Urothelium cell line (cell line): ENCODE data around the gene HDGFL3.
A peak's percentile ranks its signal among the peaks of the same experiment; 100 is the strongest.

ENCODE experiments used
- DNase-seq: peaks from one replicate; pipeline ENCODE4 v3.0.0; 2011; ENCODE audit warnings: low spot score, mixed read lengths
- FAIRE-seq: peaks from 2 replicates; lab custom pipeline; 2011; peaks lifted over from hg19 to GRCh38; lab: Jason Lieb, UNC

HDGFL3 gene

GRCh38 chr15:83132861-83133523, 74.6 kb downstream of the HDGFL3 start:
- no peak for FAIRE-seq
- no peak for DNase-seq

GRCh38 chr15:83129791-83130190, 77.8 kb downstream of the HDGFL3 start:
- FAIRE-seq (no peak), DNase-seq (no peak)

GRCh38 chr15:83127547-83128150, 80.0 kb downstream of the HDGFL3 start:
- no peak for DNase-seq

GRCh38 chr15:83123529-83123928, 84.1 kb downstream of the HDGFL3 start:
- DNase-seq (no peak), FAIRE-seq (no peak)

More at GRCh38 chr15:83127547-83128150, 80.0 kb downstream of the HDGFL3 start:
- FAIRE-seq, result no peak

GRCh38 chr15:83119968-83120581, 87.5 kb downstream of the HDGFL3 start:
- FAIRE-seq (no peak), DNase-seq (no peak)

- DNase-seq (no peak), FAIRE-seq (no peak)
These were observed 88.7 kb downstream of the HDGFL3 start for GRCh38 chr15:83118968-83119367.

GRCh38 chr15:83118291-83118827, 89.3 kb downstream of the HDGFL3 start:
- FAIRE-seq, result no peak
- no peak for DNase-seq

GRCh38 chr15:83115831-83116565, 91.6 kb downstream of the HDGFL3 start:
- FAIRE-seq (no peak), DNase-seq (no peak)

GRCh38 chr15:83115410-83115809, 92.2 kb downstream of the HDGFL3 start:
- DNase-seq, result no peak
- no peak for FAIRE-seq

- no peak for DNase-seq
- FAIRE-seq, result no peak
These were observed 92.8 kb downstream of the HDGFL3 start for GRCh38 chr15:83114856-83115255.

GRCh38 chr15:83113881-83114674, 93.5 kb downstream of the HDGFL3 start:
- FAIRE-seq (no peak), DNase-seq (no peak)

GRCh38 chr15:83112956-83113299, 94.7 kb downstream of the HDGFL3 start:
- no peak for FAIRE-seq
- DNase-seq, result no peak

GRCh38 chr15:83112233-83112955, 95.2 kb downstream of the HDGFL3 start:
- FAIRE-seq, result no peak
- DNase-seq, result no peak

- FAIRE-seq, result peak; percentile 61
- no peak for DNase-seq
These were observed 96.5 kb downstream of the HDGFL3 start for GRCh38 chr15:83111149-83111548.

GRCh38 chr15:83110381-83110780, 97.2 kb downstream of the HDGFL3 start:
- no peak for FAIRE-seq
- no peak for DNase-seq

- FAIRE-seq (no peak), DNase-seq (no peak)
These were observed 98.1 kb downstream of the HDGFL3 start for GRCh38 chr15:83109532-83109931.

- FAIRE-seq, result no peak
These were observed 99.1 kb downstream of the HDGFL3 start for GRCh38 chr15:83108266-83109219.

GRCh38 chr15:83107841-83108181, 99.8 kb downstream of the HDGFL3 start:
- no peak for FAIRE-seq
- DNase-seq, result no peak

More at GRCh38 chr15:83108266-83109219, 99.1 kb downstream of the HDGFL3 start:
- DNase-seq, result no peak
